Brain microvascular endothelial cell (primary cell): ENCODE data around the gene NTMT1.

ENCODE experiments used
- DNase-seq: peaks from one replicate; pipeline ENCODE4 v3.0.0-alpha.2; 2020
- H3K27ac ChIP-seq: fragments of 250-450 bp; sonication (Bioruptor Pico); 2 replicates; pipeline ENCODE4 v1.5.1; 2020; ENCODE audit warnings: mild to moderate bottlenecking, moderate library complexity
- H3K27me3 ChIP-seq: fragments of 250-450 bp; sonication (Bioruptor Pico); replicated peaks from 2 replicates; pipeline ENCODE4 v1.5.1; 2020; ENCODE audit warnings: mild to moderate bottlenecking
- H3K36me3 ChIP-seq: fragments of 250-450 bp; sonication (Bioruptor Pico); replicated peaks from 2 replicates; pipeline ENCODE4 v1.5.1; 2020; ENCODE audit warnings: mild to moderate bottlenecking
- H3K4me3 ChIP-seq: 2 replicates; pipeline ENCODE4 v1.5.1; 2011; ENCODE audit warnings: low read depth, mild to moderate bottlenecking, control low read depth, low read length, moderate library complexity
- in situ Hi-C: cut with HindIII; loops from 2 replicates; pipeline ENCODE4 v1.10.0; 2017; ENCODE audit warnings: low sequenced_read_pairs, low pct_ligation_motif_present
- TF ChIP-seq, protein P1 (sequence below): IDR thresholded peaks from 2 replicates; pipeline ENCODE4 v1.5.1; 2011; ENCODE audit warnings: low read depth, mild to moderate bottlenecking, moderate library complexity, low read length, control low read depth, inconsistent platforms; ENCODE audit errors: missing control alignments

NTMT1 gene

DNA sequence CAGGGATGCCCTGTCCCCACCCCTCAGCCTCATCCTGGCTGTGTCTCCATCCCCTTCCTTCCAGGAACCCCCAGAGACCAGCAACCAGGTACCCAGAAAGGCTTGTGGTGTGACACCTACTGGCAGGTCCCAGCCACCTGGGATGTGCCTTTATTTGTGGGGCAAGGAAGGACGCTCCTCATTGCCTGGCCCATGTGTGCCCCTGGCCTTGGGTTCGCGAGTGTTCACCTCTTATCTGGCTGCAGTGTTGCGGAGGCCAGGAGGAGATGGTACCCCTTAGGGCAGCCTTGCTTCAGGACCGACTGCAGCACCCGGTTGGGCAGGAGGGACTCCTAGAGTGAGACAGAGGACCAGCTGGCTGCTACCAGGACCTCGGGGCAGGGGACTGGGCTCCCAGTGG lies 13.8 kb upstream of the NTMT1 start:
- in situ Hi-C loops = loop anchor here (25.0 kb wide), 1 partner anchor 275 kb away; no protein-coding TSS in a partner anchor
- Histone ChIP-seq H3K36me3 (no peaks in the 10 kb centered on the region), H3K4me3 (no peak overlapping the region), H3K27ac (no peak overlapping the region), H3K27me3 (no peaks in the 10 kb centered on the region)
- DNase-seq = no peak
- TF ChIP-seq, protein P1, sequence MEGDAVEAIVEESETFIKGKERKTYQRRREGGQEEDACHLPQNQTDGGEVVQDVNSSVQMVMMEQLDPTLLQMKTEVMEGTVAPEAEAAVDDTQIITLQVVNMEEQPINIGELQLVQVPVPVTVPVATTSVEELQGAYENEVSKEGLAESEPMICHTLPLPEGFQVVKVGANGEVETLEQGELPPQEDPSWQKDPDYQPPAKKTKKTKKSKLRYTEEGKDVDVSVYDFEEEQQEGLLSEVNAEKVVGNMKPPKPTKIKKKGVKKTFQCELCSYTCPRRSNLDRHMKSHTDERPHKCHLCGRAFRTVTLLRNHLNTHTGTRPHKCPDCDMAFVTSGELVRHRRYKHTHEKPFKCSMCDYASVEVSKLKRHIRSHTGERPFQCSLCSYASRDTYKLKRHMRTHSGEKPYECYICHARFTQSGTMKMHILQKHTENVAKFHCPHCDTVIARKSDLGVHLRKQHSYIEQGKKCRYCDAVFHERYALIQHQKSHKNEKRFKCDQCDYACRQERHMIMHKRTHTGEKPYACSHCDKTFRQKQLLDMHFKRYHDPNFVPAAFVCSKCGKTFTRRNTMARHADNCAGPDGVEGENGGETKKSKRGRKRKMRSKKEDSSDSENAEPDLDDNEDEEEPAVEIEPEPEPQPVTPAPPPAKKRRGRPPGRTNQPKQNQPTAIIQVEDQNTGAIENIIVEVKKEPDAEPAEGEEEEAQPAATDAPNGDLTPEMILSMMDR = no peak

DNA sequence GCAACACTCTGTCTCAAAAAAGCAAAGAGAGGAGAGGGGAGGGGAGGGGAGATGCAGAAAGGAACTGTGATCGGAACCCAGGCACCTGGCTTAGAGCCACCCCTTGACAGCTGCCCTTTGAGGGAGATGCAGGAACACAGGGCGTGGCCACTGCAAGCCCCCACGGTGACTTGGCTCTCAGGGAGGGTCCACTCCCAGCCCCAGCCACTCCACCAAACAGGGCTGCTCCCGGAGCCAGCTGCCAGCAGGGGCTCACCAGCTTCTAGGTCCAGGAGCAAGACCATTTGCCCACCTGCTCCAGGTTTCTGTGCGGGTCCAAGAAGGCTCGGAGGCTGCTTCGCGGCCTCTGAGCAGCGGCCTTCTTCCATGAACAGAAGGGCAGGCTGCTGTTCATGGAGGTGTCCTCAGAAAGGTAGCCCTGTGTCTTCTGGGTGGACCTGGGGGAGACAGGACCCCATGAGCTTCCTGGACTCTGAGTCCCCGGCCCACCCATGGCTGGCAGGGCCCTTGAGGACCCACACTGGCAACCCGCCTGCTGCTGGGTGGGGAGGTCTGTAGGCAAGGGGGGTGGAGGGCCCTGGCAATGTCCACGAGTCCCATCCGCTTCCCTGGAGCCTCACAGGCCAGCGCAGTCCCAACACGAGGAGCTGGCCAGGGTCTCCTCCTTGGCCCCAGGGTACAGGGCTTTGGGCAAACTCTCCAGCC lies 13.0 kb upstream of the NTMT1 start:
- no peaks in the 10 kb centered on the region for H3K36me3 ChIP-seq
- TF ChIP-seq, protein P1 = no peak
- in situ Hi-C loops = loop anchor here (25.0 kb wide), 1 partner anchor 276 kb away; no protein-coding TSS in a partner anchor
- DNase-seq = no peak
- H3K27me3 ChIP-seq = no peaks in the 10 kb centered on the region
- no peak overlapping the region for H3K27ac ChIP-seq
- H3K4me3 ChIP-seq = no peak overlapping the region

DNA sequence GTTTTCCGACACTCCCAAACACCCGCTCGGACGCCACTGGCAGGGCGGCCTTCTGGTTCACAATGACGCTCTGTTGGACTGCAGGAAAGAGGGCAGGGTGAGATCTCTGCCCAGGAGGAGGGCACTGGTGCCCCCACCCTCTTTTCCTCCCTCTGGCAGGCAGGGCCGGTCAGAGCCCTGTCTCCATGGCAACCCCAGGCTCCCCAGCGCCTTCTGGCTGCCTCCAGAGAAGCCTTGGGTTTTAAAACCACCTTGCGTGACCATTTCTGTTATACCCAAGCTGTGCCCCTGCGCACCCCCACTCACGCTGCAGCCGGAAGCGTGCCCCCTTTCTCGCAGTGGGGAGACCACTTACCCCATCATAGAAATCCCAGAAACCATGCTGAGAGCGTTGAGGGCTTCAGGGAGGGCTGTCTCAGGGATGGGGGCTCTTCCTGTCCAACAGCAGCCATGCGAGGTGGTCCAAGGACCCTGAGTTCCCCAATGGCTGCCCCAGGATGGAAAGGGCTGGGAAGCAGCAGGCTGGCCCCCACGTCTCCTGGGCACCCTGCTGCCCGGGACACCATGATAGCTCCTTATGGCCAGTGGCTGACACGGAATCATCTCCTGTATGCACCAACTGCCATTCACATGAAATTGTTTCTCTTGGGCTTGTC lies 12.3 kb upstream of the NTMT1 start:
- Histone ChIP-seq H3K36me3 (no peaks in the 10 kb centered on the region), H3K27me3 (no peaks in the 10 kb centered on the region), H3K27ac (no peak overlapping the region), H3K4me3 (no peak overlapping the region)
- DNase-seq = no peak
- TF ChIP-seq, protein P1 = no peak
- in situ Hi-C loops = loop anchor here (25.0 kb wide), 1 partner anchor 276 kb away; no protein-coding TSS in a partner anchor

DNA sequence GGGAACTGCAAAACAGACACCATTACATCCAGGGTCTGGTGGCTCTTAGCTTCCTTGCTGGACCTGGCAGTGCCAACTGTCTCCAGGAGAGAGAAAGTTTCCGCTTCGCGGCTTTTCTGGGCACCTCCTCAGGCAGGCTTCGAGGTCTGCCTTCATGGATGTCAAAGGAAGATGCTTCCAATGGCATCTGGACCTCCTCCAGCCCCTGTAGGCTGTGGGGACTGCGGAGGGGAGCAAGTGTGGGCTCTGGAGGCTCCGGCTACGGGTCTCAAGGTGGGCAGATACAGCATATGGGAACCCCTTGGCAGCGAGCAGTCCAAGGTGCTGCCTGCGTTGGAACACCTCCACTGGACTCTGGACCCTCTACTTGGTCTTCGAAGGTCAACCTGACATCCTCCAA lies 11.0 kb upstream of the NTMT1 start:
- no peaks in the 10 kb centered on the region for H3K36me3 ChIP-seq
- H3K27me3 ChIP-seq = no peaks in the 10 kb centered on the region
- in situ Hi-C loops = loop anchor here (25.0 kb wide), 1 partner anchor 278 kb away; no protein-coding TSS in a partner anchor
- H3K27ac ChIP-seq = no peak overlapping the region
- TF ChIP-seq, protein P1 = no peak
- DNase-seq = no peak
- H3K4me3 ChIP-seq = no peak overlapping the region

GRCh38 chr9:129615407-129616285 lies 10.3 kb upstream of the NTMT1 start:
- DNase-seq = no peak
- in situ Hi-C loops = loop anchor here (25.0 kb wide), 1 partner anchor 278 kb away; no protein-coding TSS in a partner anchor
- H3K36me3 ChIP-seq = no peaks in the 10 kb centered on the region
- no peak overlapping the region for H3K27ac ChIP-seq
- H3K4me3 ChIP-seq = no peak overlapping the region
- H3K27me3 ChIP-seq = no peaks in the 10 kb centered on the region
- TF ChIP-seq, protein P1 = no peak
